Measurements from ENCODE around the gene PRICKLE2. TPM values are rescaled to one million over a fixed set of nuclear protein-coding genes. Genes with fewer than 3 reads are reported as not detected.

The PRICKLE2 gene
- total RNA-seq, 2 experiments from 2014 or later, result not detected

GRCh38 chr3:64160000-64160695 lies 65.1 kb downstream of the PRICKLE2 start:
- Mint-ChIP-seq H3K27ac (no peak overlapping the region), H3K9me3 (ENCODE audit: low read depth) (no peaks in the 10 kb centered on the region), H3K4me1 (no peaks in the 10 kb centered on the region), H3K36me3 (no peaks in the 10 kb centered on the region), H3K4me3 (no peak overlapping the region), H3K27me3 (peaks cover 10% of the 10 kb centered on the region)
- DNase-seq, result no peak
- no peak for ATAC-seq
- CTCF ChIA-PET, result no interaction called here

- H3K4me1 Mint-ChIP-seq, result no peaks in the 10 kb centered on the region
- H3K27ac Mint-ChIP-seq, result no peak overlapping the region
- CTCF ChIA-PET, result no interaction called here
- H3K27me3 Mint-ChIP-seq, result peaks cover 10% of the 10 kb centered on the region
- no peak for ATAC-seq
- H3K4me3 Mint-ChIP-seq, result no peak overlapping the region
- no peaks in the 10 kb centered on the region for H3K9me3 Mint-ChIP-seq (ENCODE audit: low read depth)
- H3K36me3 Mint-ChIP-seq, result no peaks in the 10 kb centered on the region
- no peak for DNase-seq
Measured at GRCh38 chr3:64158334-64158733, 66.9 kb downstream of the PRICKLE2 start.

- CTCF ChIA-PET, result no interaction called here
- Mint-ChIP-seq H3K4me3 (no peak overlapping the region), H3K27ac (no peak overlapping the region), H3K4me1 (no peaks in the 10 kb centered on the region), H3K27me3 (peaks cover 10% of the 10 kb centered on the region), H3K9me3 (ENCODE audit: low read depth) (no peaks in the 10 kb centered on the region), H3K36me3 (no peaks in the 10 kb centered on the region)
- ATAC-seq (no peak), DNase-seq (no peak)
Measured at GRCh38 chr3:64157150-64158035, 67.9 kb downstream of the PRICKLE2 start.

- no peaks in the 10 kb centered on the region for H3K4me1 Mint-ChIP-seq
- CTCF ChIA-PET, result no interaction called here
Measured at GRCh38 chr3:64155328-64155727, 69.9 kb downstream of the PRICKLE2 start.

GRCh38 chr3:64152676-64153466 lies 72.4 kb downstream of the PRICKLE2 start:
- no peak overlapping the region for H3K4me3 Mint-ChIP-seq
- H3K27me3 Mint-ChIP-seq, result no peaks in the 10 kb centered on the region
- CTCF ChIA-PET, result no interaction called here
- H3K4me1 Mint-ChIP-seq, result no peaks in the 10 kb centered on the region
- no peaks in the 10 kb centered on the region for H3K36me3 Mint-ChIP-seq
- DNase-seq (no peak), ATAC-seq (no peak)
- no peak overlapping the region for H3K27ac Mint-ChIP-seq
- no peaks in the 10 kb centered on the region for H3K9me3 Mint-ChIP-seq (ENCODE audit: low read depth)

More at GRCh38 chr3:64155328-64155727, 69.9 kb downstream of the PRICKLE2 start:
- ATAC-seq (no peak), DNase-seq (no peak)
- no peaks in the 10 kb centered on the region for H3K27me3 Mint-ChIP-seq
- H3K27ac Mint-ChIP-seq, result no peak overlapping the region
- no peak overlapping the region for H3K4me3 Mint-ChIP-seq
- no peaks in the 10 kb centered on the region for H3K9me3 Mint-ChIP-seq (ENCODE audit: low read depth)
- H3K36me3 Mint-ChIP-seq, result no peaks in the 10 kb centered on the region

GRCh38 chr3:64152086-64152485 lies 73.2 kb downstream of the PRICKLE2 start:
- Mint-ChIP-seq H3K36me3 (no peaks in the 10 kb centered on the region), H3K9me3 (ENCODE audit: low read depth) (no peaks in the 10 kb centered on the region), H3K27ac (no peak overlapping the region), H3K27me3 (no peaks in the 10 kb centered on the region), H3K4me3 (no peak overlapping the region), H3K4me1 (no peaks in the 10 kb centered on the region)
- ATAC-seq, result no peak
- no peak for DNase-seq
- CTCF ChIA-PET, result no interaction called here

GRCh38 chr3:64151342-64151871 lies 73.9 kb downstream of the PRICKLE2 start:
- Mint-ChIP-seq H3K9me3 (ENCODE audit: low read depth) (no peaks in the 10 kb centered on the region), H3K4me1 (no peaks in the 10 kb centered on the region), H3K4me3 (no peak overlapping the region), H3K27me3 (no peaks in the 10 kb centered on the region), H3K27ac (no peak overlapping the region), H3K36me3 (no peaks in the 10 kb centered on the region)
- CTCF ChIA-PET, result no interaction called here
- DNase-seq (no peak), ATAC-seq (no peak)

GRCh38 chr3:64150623-64151207 lies 74.6 kb downstream of the PRICKLE2 start:
- ATAC-seq (no peak), DNase-seq (no peak)
- Mint-ChIP-seq H3K4me3 (no peak overlapping the region), H3K27ac (no peak overlapping the region), H3K4me1 (no peaks in the 10 kb centered on the region), H3K9me3 (ENCODE audit: low read depth) (no peaks in the 10 kb centered on the region), H3K36me3 (no peaks in the 10 kb centered on the region), H3K27me3 (no peaks in the 10 kb centered on the region)
- CTCF ChIA-PET, result no interaction called here

GRCh38 chr3:64149886-64150285 lies 75.4 kb downstream of the PRICKLE2 start:
- Mint-ChIP-seq H3K27me3 (no peaks in the 10 kb centered on the region), H3K36me3 (no peaks in the 10 kb centered on the region), H3K4me3 (no peak overlapping the region), H3K4me1 (no peaks in the 10 kb centered on the region), H3K27ac (no peak overlapping the region), H3K9me3 (ENCODE audit: low read depth) (no peaks in the 10 kb centered on the region)
- CTCF ChIA-PET, result interaction anchor here (0.7 kb wide), 1 partner anchor 1586 kb away, joined by 4 read pairs; no protein-coding TSS in a partner anchor
- ATAC-seq (no peak), DNase-seq (no peak)

GRCh38 chr3:64148955-64149653 lies 76.2 kb downstream of the PRICKLE2 start:
- no peak for DNase-seq
- Mint-ChIP-seq H3K9me3 (ENCODE audit: low read depth) (no peaks in the 10 kb centered on the region), H3K27me3 (no peaks in the 10 kb centered on the region), H3K36me3 (no peaks in the 10 kb centered on the region), H3K4me3 (no peak overlapping the region), H3K27ac (no peak overlapping the region), H3K4me1 (no peaks in the 10 kb centered on the region)
- CTCF ChIA-PET, result interaction anchor here (0.7 kb wide), 1 partner anchor 1587 kb away, joined by 4 read pairs; no protein-coding TSS in a partner anchor
- ATAC-seq, result no peak

GRCh38 chr3:64147211-64147610 lies 78.1 kb downstream of the PRICKLE2 start:
- CTCF ChIA-PET, result no interaction called here
- H3K4me1 Mint-ChIP-seq, result no peaks in the 10 kb centered on the region
- no peaks in the 10 kb centered on the region for H3K9me3 Mint-ChIP-seq (ENCODE audit: low read depth)
- H3K27me3 Mint-ChIP-seq, result no peaks in the 10 kb centered on the region
- H3K36me3 Mint-ChIP-seq, result no peaks in the 10 kb centered on the region
- H3K4me3 Mint-ChIP-seq, result no peak overlapping the region
- no peak overlapping the region for H3K27ac Mint-ChIP-seq
- ATAC-seq (no peak), DNase-seq (no peak)

- CTCF ChIA-PET, result interaction anchor here (0.7 kb wide), 1 partner anchor 40 kb away, joined by 3 read pairs; no protein-coding TSS in a partner anchor
- Mint-ChIP-seq H3K36me3 (no peaks in the 10 kb centered on the region), H3K27me3 (no peaks in the 10 kb centered on the region), H3K27ac (no peak overlapping the region), H3K4me3 (no peak overlapping the region), H3K9me3 (ENCODE audit: low read depth) (no peaks in the 10 kb centered on the region), H3K4me1 (no peaks in the 10 kb centered on the region)
- ATAC-seq (no peak), DNase-seq (no peak)
Measured at GRCh38 chr3:64145438-64145837, 79.8 kb downstream of the PRICKLE2 start.
